Measurements from ENCODE around the gene PITPNM1. TPM values are rescaled to one million over a fixed set of nuclear protein-coding genes. Genes with fewer than 3 reads are reported as not detected.

Gene PITPNM1
- total RNA-seq, 4 donors from 2014 or later: 7.9 to 89.7 (median 15.2) TPM

- intact Hi-C loops (cut with DNase I; ENCODE audit: low total_unique reads): no loop called here
- Histone ChIP-seq H3K4me3 (no peak within 1 kb of the TSS), H3K27ac (peak within 1 kb of the TSS in 1 of 2 donors; percentile 11)
Measured at GRCh38 chr11:67452141-67452952, 52.8 kb downstream of the PITPNM1 start, which contains the start of gene GPR152. TSS of gene GPR152 (minus strand) at chr11:67452729. CDS start at chr11:67452724, 5 bp downstream.

GRCh38 chr11:67451658-67451976 is 53.5 kb downstream of the PITPNM1 start:
- no peaks in the 10 kb centered on the region for H3K9me3 ChIP-seq
- TF ChIP-seq CTCF (IDR thresholded peaks at IDR 0.05) (no peak), POLR2A (IDR thresholded peaks at IDR 0.05) (no peak)

More at GRCh38 chr11:67452141-67452952, 52.8 kb downstream of the PITPNM1 start, which contains the start of gene GPR152:
- Histone ChIP-seq H3K27me3 (no peaks in the 10 kb centered on the region), H3K9me3 (no peaks in the 10 kb centered on the region), H3K36me3 (no peaks in the 10 kb centered on the region), H3K4me1 (no peaks in the 10 kb centered on the region)
- DNase-seq: no peak
- TF ChIP-seq CTCF (IDR thresholded peaks at IDR 0.05): peak in 1 of 4 experiments; percentile 25
- no peak for TF ChIP-seq POLR2A (IDR thresholded peaks at IDR 0.05)

GRCh38 chr11:67450796-67451657 is 54.1 kb downstream of the PITPNM1 start:
- Histone ChIP-seq H3K4me1 (no peaks in the 10 kb centered on the region), H3K9me3 (no peaks in the 10 kb centered on the region), H3K27me3 (no peaks in the 10 kb centered on the region), H3K4me3 (no peak overlapping the region), H3K27ac (no peak overlapping the region), H3K36me3 (no peaks in the 10 kb centered on the region)
- TF ChIP-seq CTCF (IDR thresholded peaks at IDR 0.05) (no peak), POLR2A (IDR thresholded peaks at IDR 0.05) (no peak)
- no peak for DNase-seq
- intact Hi-C loops (cut with DNase I; ENCODE audit: low total_unique reads): no loop called here

More at GRCh38 chr11:67451658-67451976, 53.5 kb downstream of the PITPNM1 start:
- intact Hi-C loops (cut with DNase I; ENCODE audit: low total_unique reads): no loop called here
- no peak overlapping the region for H3K27ac ChIP-seq
- no peak overlapping the region for H3K4me3 ChIP-seq
- H3K4me1 ChIP-seq: no peaks in the 10 kb centered on the region
- no peak for DNase-seq
- no peaks in the 10 kb centered on the region for H3K27me3 ChIP-seq
- no peaks in the 10 kb centered on the region for H3K36me3 ChIP-seq

- Histone ChIP-seq H3K4me3 (no peak overlapping the region), H3K27me3 (no peaks in the 10 kb centered on the region), H3K4me1 (no peaks in the 10 kb centered on the region), H3K9me3 (no peaks in the 10 kb centered on the region), H3K27ac (no peak overlapping the region), H3K36me3 (no peaks in the 10 kb centered on the region)
- TF ChIP-seq POLR2A (IDR thresholded peaks at IDR 0.05): no peak
- TF ChIP-seq CTCF (IDR thresholded peaks at IDR 0.05): no peak
- intact Hi-C loops (cut with DNase I; ENCODE audit: low total_unique reads): no loop called here
- no peak for DNase-seq
Measured at GRCh38 chr11:67449116-67449844, 55.9 kb downstream of the PITPNM1 start.
